Measurements from ENCODE around the gene CA10.

CA10 gene

GRCh38 chr17:51709694-51710633 is 448.6 kb downstream of the CA10 start:
- no peak for DNase-seq

GRCh38 chr17:51707216-51707615 is 451.3 kb downstream of the CA10 start:
- DNase-seq, result no peak

GRCh38 chr17:51706093-51706492 is 452.4 kb downstream of the CA10 start:
- DNase-seq, result no peak

GRCh38 chr17:51703361-51704341 is 454.9 kb downstream of the CA10 start:
- no peak for DNase-seq

- DNase-seq, result no peak
Measured at GRCh38 chr17:51702963-51703360, 455.6 kb downstream of the CA10 start.

GRCh38 chr17:51701501-51701900 is 457.0 kb downstream of the CA10 start:
- no peak for DNase-seq

- DNase-seq, result no peak
Measured at GRCh38 chr17:51700011-51700760, 458.3 kb downstream of the CA10 start.

GRCh38 chr17:51699303-51699702 is 459.2 kb downstream of the CA10 start:
- DNase-seq, result no peak

GRCh38 chr17:51692917-51693316 is 465.6 kb downstream of the CA10 start:
- DNase-seq, result no peak

GRCh38 chr17:51687887-51688286 is 470.6 kb downstream of the CA10 start:
- no peak for DNase-seq

- no peak for DNase-seq
Measured at GRCh38 chr17:51685287-51685909, 473.1 kb downstream of the CA10 start.

GRCh38 chr17:51684214-51684613 is 474.3 kb downstream of the CA10 start:
- DNase-seq, result no peak

- DNase-seq, result no peak
Measured at GRCh38 chr17:51683291-51683690, 475.2 kb downstream of the CA10 start.

GRCh38 chr17:51682115-51682514 is 476.4 kb downstream of the CA10 start:
- no peak for DNase-seq

- DNase-seq, result no peak
Measured at GRCh38 chr17:51677875-51678274, 480.6 kb downstream of the CA10 start.

GRCh38 chr17:51676691-51677487 is 481.6 kb downstream of the CA10 start:
- no peak for DNase-seq

GRCh38 chr17:51674579-51675255 is 483.8 kb downstream of the CA10 start:
- DNase-seq, result no peak

GRCh38 chr17:51673070-51673469 is 485.4 kb downstream of the CA10 start:
- DNase-seq, result no peak

GRCh38 chr17:51672065-51672464 is 486.4 kb downstream of the CA10 start:
- DNase-seq, result no peak

GRCh38 chr17:51670899-51671298 is 487.6 kb downstream of the CA10 start:
- DNase-seq, result no peak

- no peak for DNase-seq
Measured at GRCh38 chr17:51668963-51669246, 489.6 kb downstream of the CA10 start.

Measured in activated T-cell treated with anti-CD3 and anti-CD28 coated beads, Interleukin-2, amount 50 U/mL, for 1 hour (primary cell).